ENCODE measurements around the gene CFHR2.

GRCh38 chr1:196910215-196910614 lies 33.3 kb upstream of the CFHR2 start:
- no peak for TF ChIP-seq CTCF (conservative IDR thresholded peaks at IDR 0.05; ENCODE audit: low read length)
- TF ChIP-seq EZH2phosphoT487 (IDR thresholded peaks at IDR 0.05; ENCODE audit: borderline replicate concordance, low read depth, low read length), result no peak

Measured in OCI-LY7 (cell line).